K562 (cell line): Measurements from ENCODE around the gene MARS1. TPM values are rescaled to one million over a fixed set of nuclear protein-coding genes. Genes with fewer than 3 reads are reported as not detected.
A peak's percentile ranks its signal among the peaks of the same experiment; 100 is the strongest.

ENCODE experiments used
- BHLHE40 ChIP-seq: IDR thresholded peaks from 2 replicates; pipeline ENCODE4 v1.6.1; 2011; ENCODE audit warnings: low read length, improper control_type of control experiment
- ELF4 ChIP-seq: fragments of 450-650 bp; formaldehyde crosslinking; IDR thresholded peaks from 2 replicates; pipeline ENCODE4 v1.4.0; 2022; ENCODE audit warnings: missing genetic modification characterization
- ELK1 ChIP-seq: sonication (generic); formaldehyde crosslinking; IDR thresholded peaks from 2 replicates; pipeline ENCODE4 v1.8.1; 2022; ENCODE audit warnings: missing genetic modification reagents
- FOSL1 ChIP-seq: fragments of 200-800 bp; sonication (Bioruptor generic); conservative IDR thresholded peaks from 2 replicates; pipeline ENCODE4 v1.6.1; 2016; ENCODE audit warnings: missing genetic modification characterization, missing compliant biosample characterization
- HDAC2 ChIP-seq: fragments of 450-650 bp; IDR thresholded peaks from 2 replicates; pipeline ENCODE4 v1.6.1; 2016; ENCODE audit warnings: mild to moderate bottlenecking
- IFI16 ChIP-seq: fragments of 250-450 bp; sonication (Bioruptor Pico); IDR thresholded peaks from 2 replicates; pipeline ENCODE4 v2.1.2; 2022; ENCODE audit warnings: mild to moderate bottlenecking, inconsistent platforms
- MAX ChIP-seq: sonication (generic); formaldehyde crosslinking; IDR thresholded peaks from 2 replicates; pipeline ENCODE4 v1.9.0; 2022; ENCODE audit warnings: mild to moderate bottlenecking, missing genetic modification reagents
- MAZ ChIP-seq, 2 experiments: fragments of 450-650 bp in 1 of 2; sonication (generic) in 1 of 2; formaldehyde crosslinking; IDR thresholded peaks in 1 of 2; conservative IDR thresholded peaks in 1 of 2; 2 replicates each; pipeline versions ENCODE4 v1.4.0 to v1.5.0; 2020; ENCODE audit warnings: mild to moderate bottlenecking in 1 of 2, missing genetic modification reagents in 1 of 2
- NEUROD1 ChIP-seq: fragments of 150-350 bp; IDR thresholded peaks from 2 replicates; pipeline ENCODE4 v1.6.1; 2014; ENCODE audit warnings: borderline replicate concordance, low read length, low read depth; ENCODE audit not compliant: partially characterized antibody
- NR2C2 ChIP-seq, 2 experiments: fragments of 200-800 bp in 1 of 2; sonication (Bioruptor generic) in 1 of 2; sonication (generic) in 1 of 2; formaldehyde crosslinking in 1 of 2; IDR thresholded peaks; 2 replicates each; pipeline versions ENCODE4 v1.6.1 to v1.8.0; 2016 to 2022; ENCODE audit warnings: mild to moderate bottlenecking in 1 of 2, missing compliant biosample characterization in 1 of 2, missing genetic modification characterization in 1 of 2, missing genetic modification reagents in 1 of 2
- POLR2AphosphoS5 ChIP-seq: IDR thresholded peaks from 2 replicates; pipeline ENCODE4 v1.6.1; 2011; ENCODE audit warnings: mild to moderate bottlenecking, low read depth, low read length, moderate library complexity; ENCODE audit not compliant: control insufficient read depth, insufficient read depth
- RFX5 ChIP-seq: IDR thresholded peaks from 2 replicates; pipeline ENCODE4 v1.6.1; 2011; ENCODE audit warnings: low read depth, mild to moderate bottlenecking, improper control_type of control experiment, low read length
- SP2 ChIP-seq: IDR thresholded peaks from 2 replicates; pipeline ENCODE4 v1.6.1; 2011; ENCODE audit warnings: mild to moderate bottlenecking, low read depth, low read length, moderate library complexity; ENCODE audit not compliant: poor library complexity, severe bottlenecking; ENCODE audit errors: extremely low read depth
- TAF9B ChIP-seq: fragments of 450-650 bp; IDR thresholded peaks from 2 replicates; pipeline ENCODE4 v1.6.1; 2018; ENCODE audit warnings: mild to moderate bottlenecking; ENCODE audit not compliant: partially characterized antibody
- TEAD1 ChIP-seq, 2 experiments: fragments of 450-650 bp in 1 of 2; sonication (generic) in 1 of 2; formaldehyde crosslinking; IDR thresholded peaks; 2 replicates each; pipeline versions ENCODE4 v1.4.0 to v1.8.0; 2020 to 2022; ENCODE audit warnings: mild to moderate bottlenecking in 2 of 2, missing genetic modification reagents in 1 of 2
- TEAD2 ChIP-seq: fragments of 450-650 bp; IDR thresholded peaks from 2 replicates; pipeline ENCODE4 v1.6.1; 2016; ENCODE audit warnings: missing genetic modification characterization, control low read depth, missing compliant biosample characterization
- ZMIZ1 ChIP-seq, 2 experiments: fragments of 150-350 bp in 1 of 2; IDR thresholded peaks; 2 replicates each; pipeline ENCODE4 v1.6.1; 2012 to 2016; ENCODE audit warnings: low read depth in 2 of 2, low read length in 2 of 2, mild to moderate bottlenecking in 1 of 2, moderate library complexity in 1 of 2
- ZNF444 ChIP-seq: fragments of 250-450 bp; sonication (Bioruptor Pico); IDR thresholded peaks from 2 replicates; pipeline ENCODE4 v1.4.0; 2020; ENCODE audit warnings: mild to moderate bottlenecking, moderate library complexity
- ZNF644 ChIP-seq: fragments of 200-800 bp; sonication (Bioruptor generic); IDR thresholded peaks from 2 replicates; pipeline ENCODE4 v1.6.1; 2016; ENCODE audit warnings: low read depth, missing genetic modification characterization, missing compliant biosample characterization
- ZNF707 ChIP-seq: fragments of 250-450 bp; sonication (Bioruptor Pico); conservative IDR thresholded peaks from 2 replicates; pipeline ENCODE4 v1.8.0; 2022; ENCODE audit warnings: inconsistent platforms, mild to moderate bottlenecking, moderate library complexity
- polyA plus RNA-seq, 8 experiments: library from polyadenylated mRNA; depleted of rRNA in 4 of 8; stranded (reverse) in 5 of 8; unstranded in 3 of 8; fragments of >200 nt; fragmentation: Nextera tagmentation in 2 of 8; fragmentation: Illumina TruSeq in 1 of 8; extraction: Ambion mirVana in 2 of 8; extraction: Trizol in 1 of 8; gene quantifications; 2 replicates each; pipeline versions ENCODE4 v1.2.1 to v1.2.3, GENCODE V29; 2011 to 2014; ENCODE audit warnings: inconsistent platforms in 1 of 8, missing spikeins in 1 of 8
- total RNA-seq, 7 experiments: library from RNA; depleted of rRNA in 6 of 7; stranded (reverse); fragments of >200 nt in 6 of 7; fragmentation: Illumina TruSeq in 2 of 7; extraction: Trizol in 2 of 7; gene quantifications; 2 replicates each; pipeline versions ENCODE4 v1.2.1 to v1.2.3, GENCODE V29; 2011 to 2021; ENCODE audit warnings: low replicate concordance in 1 of 7
- TF ChIP-seq, protein P1 (sequence below): fragments of 250-450 bp; sonication (Bioruptor Pico); IDR thresholded peaks from 2 replicates; pipeline ENCODE4 v1.5.0; 2021

The MARS1 gene
- total and polyA plus RNA-seq, 9 of the 15 experiments (the other 6 are each of a cell fraction or from before 2014, with no cell fraction given) = 117 to 382 (median 220) TPM

DNA sequence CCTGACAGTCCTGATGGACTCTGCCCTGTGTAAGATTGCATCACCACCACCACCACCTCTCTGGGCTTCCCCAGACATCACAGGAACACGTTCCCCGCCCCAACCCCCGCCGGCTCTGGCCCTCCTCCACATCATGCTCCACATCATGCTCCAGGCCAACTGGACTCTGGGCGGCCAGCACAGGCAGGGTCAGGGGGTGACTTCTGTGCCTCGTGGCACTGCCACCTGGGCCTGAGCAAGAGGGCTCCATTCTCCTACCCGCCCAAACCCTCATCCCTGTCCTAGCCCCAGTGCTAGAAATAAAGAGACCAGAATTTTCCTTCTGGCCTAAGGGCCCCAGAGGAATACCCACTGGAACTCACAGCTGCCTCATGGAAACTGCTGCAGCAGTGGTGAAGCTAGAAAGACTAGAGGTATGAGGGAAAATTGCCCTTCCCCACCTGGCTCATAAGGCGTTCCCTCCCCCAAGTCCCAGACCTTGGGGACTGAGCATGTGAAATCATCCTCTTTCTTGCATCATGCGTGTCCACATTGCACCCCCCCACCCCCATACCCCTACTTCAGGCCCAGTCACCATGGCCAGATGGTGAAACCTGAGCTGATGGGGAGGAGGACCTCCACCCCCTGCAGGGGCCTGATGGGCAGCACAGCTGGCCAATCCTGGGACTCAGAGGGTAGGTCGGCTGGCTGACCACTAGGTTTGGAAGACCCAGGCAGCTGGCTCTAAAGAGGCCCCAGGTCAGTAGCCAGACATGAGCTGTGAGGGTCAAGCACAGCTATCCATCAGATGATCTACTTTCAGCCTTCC, 33.1 kb upstream of the MARS1 start, which contains the start of gene INHBE (continued):
- TF ChIP-seq ZMIZ1 (IDR thresholded peaks at IDR 0.05; ENCODE audit: low read depth in 2 of 2, low read length in 2 of 2) = peak in 1 of 2 experiments; percentile 69; a peak in 1 of 4 replicates
- no peak for TF ChIP-seq ELF4 (CRISPR knock-in tag)
- TF ChIP-seq RFX5 = no peak
- TF ChIP-seq BHLHE40 = peak; percentile 10; the same call in 1 of the 2 replicates
- peak; percentile 55 to 59; a peak in 3 of 4 replicates for TF ChIP-seq MAZ (CRISPR knock-in tag; conservative IDR thresholded peaks at IDR 0.05 in 1 of 2, IDR thresholded peaks at IDR 0.05 in 1 of 2)
- TF ChIP-seq ZNF644 (tag) = peak; percentile 74; the same call in 1 of the 2 replicates
- TF ChIP-seq TEAD2 (tag) = peak; percentile 49; the same call in 1 of the 2 replicates
- TF ChIP-seq TEAD1 (CRISPR knock-in tag; IDR thresholded peaks at IDR 0.05) = peak in 1 of 2 experiments; percentile 49; a peak in 1 of 4 replicates
- TF ChIP-seq POLR2AphosphoS5 = 0 out of 2 replicates have a peak, but pooled peaks have one; percentile 21
- TF ChIP-seq ZNF707 (CRISPR knock-in tag) = 0 out of 2 replicates have a peak, but pooled peaks have one; percentile 12
- peak; percentile 21; the same call in 1 of the 2 replicates for TF ChIP-seq IFI16 (CRISPR knock-in tag)
- TF ChIP-seq ELK1 (CRISPR knock-in tag) = no peak
- TF ChIP-seq TAF9B = peak; percentile 42
- TF ChIP-seq NR2C2 (CRISPR knock-in tag; IDR thresholded peaks at IDR 0.05) = no peak
- TF ChIP-seq NR2C2 (tag; IDR thresholded peaks at IDR 0.05) = peak; percentile 75
- TF ChIP-seq MAX (CRISPR knock-in tag) = peak; percentile 46
- TF ChIP-seq FOSL1 (tag) = peak; percentile 48; the same call in 1 of the 2 replicates
- no peak for TF ChIP-seq ZNF444
- TF ChIP-seq NEUROD1 = peak; percentile 74
- TF ChIP-seq HDAC2 = peak; percentile 55; the same call in 1 of the 2 replicates
- TF ChIP-seq, protein P1, sequence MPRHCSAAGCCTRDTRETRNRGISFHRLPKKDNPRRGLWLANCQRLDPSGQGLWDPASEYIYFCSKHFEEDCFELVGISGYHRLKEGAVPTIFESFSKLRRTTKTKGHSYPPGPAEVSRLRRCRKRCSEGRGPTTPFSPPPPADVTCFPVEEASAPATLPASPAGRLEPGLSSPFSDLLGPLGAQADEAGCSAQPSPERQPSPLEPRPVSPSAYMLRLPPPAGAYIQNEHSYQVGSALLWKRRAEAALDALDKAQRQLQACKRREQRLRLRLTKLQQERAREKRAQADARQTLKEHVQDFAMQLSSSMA (CRISPR knock-in tag) = no peak
- peak; percentile 60 for TF ChIP-seq SP2
